Thyroid gland (tissue), 4 donors: Measurements from ENCODE around the gene ARL4D. TPM values are rescaled to one million over a fixed set of nuclear protein-coding genes. Genes with fewer than 3 reads are reported as not detected.

Experiments
- DNase-seq, 2 donors: peaks; one replicate each; pipeline ENCODE4 v3.0.0-alpha.2; 2019
- H3K27ac ChIP-seq, 3 donors: fragments of 200-600 bp; sonication (generic); 1 replicate in 2 of 3; 2 replicates in 1 of 3; pipeline ENCODE4 v1.5.1; 2016 to 2019; ENCODE audit warnings: mild to moderate bottlenecking in 1 of 3, moderate library complexity in 1 of 3
- H3K27me3 ChIP-seq: fragments of 200-600 bp; sonication (generic); one replicate; pipeline ENCODE4 v1.5.1; 2019
- H3K36me3 ChIP-seq, 2 donors: fragments of 200-600 bp; sonication (generic); one replicate each; pipeline ENCODE4 v1.5.1; 2016 to 2019
- H3K4me1 ChIP-seq, 2 donors: fragments of 200-600 bp; sonication (generic); one replicate each; pipeline ENCODE4 v1.5.1; 2017 to 2019
- H3K4me3 ChIP-seq, 3 donors: fragments of 200-600 bp; sonication (generic); replicated peaks in 1 of 3; 1 replicate in 2 of 3; 2 replicates in 1 of 3; pipeline ENCODE4 v1.5.1; 2016; ENCODE audit warnings: mild to moderate bottlenecking in 1 of 3
- H3K9me3 ChIP-seq: fragments of 200-600 bp; sonication (generic); one replicate; pipeline ENCODE4 v1.5.1; 2017
- POLR2A ChIP-seq, 2 donors: fragments of 450-650 bp; IDR thresholded peaks; one replicate each; pipeline ENCODE4 v1.6.1; 2017; ENCODE audit warnings: antibody characterized with exemption in 2 of 2, mild to moderate bottlenecking in 2 of 2, moderate library complexity in 1 of 2
- WGBS, 2 donors: methylation state at CpG; one replicate each; pipeline ENCODE4 v1.1.5; 2017; 5-methylcytosine and 5-hydroxymethylcytosine counted together
- intact Hi-C: fragments of 100-400 bp; cut with DNase I; formaldehyde crosslinking; loops from one replicate; pipeline ENCODE4 v1.15.1; 2023
- total RNA-seq, 4 donors: library from RNA; depleted of rRNA; stranded (reverse); fragments of >200 nt; gene quantifications; one replicate each; pipeline ENCODE4 v1.2.3, GENCODE V29; 2016
- TF ChIP-seq, protein P1 (sequence below), 6 experiments: fragments of 200-600 bp in 3 of 6; fragments of 450-650 bp in 3 of 6; sonication (generic) in 3 of 6; IDR thresholded peaks; one replicate each; pipeline ENCODE4 v1.5.1; 2016 to 2019; ENCODE audit warnings: antibody characterized with exemption in 6 of 6, mild to moderate bottlenecking in 2 of 6, inconsistent platforms in 1 of 6, moderate library complexity in 1 of 6

ARL4D gene
- total RNA-seq, 4 donors from 2014 or later: 32.8 to 57.4 (median 48.9) TPM

DNA sequence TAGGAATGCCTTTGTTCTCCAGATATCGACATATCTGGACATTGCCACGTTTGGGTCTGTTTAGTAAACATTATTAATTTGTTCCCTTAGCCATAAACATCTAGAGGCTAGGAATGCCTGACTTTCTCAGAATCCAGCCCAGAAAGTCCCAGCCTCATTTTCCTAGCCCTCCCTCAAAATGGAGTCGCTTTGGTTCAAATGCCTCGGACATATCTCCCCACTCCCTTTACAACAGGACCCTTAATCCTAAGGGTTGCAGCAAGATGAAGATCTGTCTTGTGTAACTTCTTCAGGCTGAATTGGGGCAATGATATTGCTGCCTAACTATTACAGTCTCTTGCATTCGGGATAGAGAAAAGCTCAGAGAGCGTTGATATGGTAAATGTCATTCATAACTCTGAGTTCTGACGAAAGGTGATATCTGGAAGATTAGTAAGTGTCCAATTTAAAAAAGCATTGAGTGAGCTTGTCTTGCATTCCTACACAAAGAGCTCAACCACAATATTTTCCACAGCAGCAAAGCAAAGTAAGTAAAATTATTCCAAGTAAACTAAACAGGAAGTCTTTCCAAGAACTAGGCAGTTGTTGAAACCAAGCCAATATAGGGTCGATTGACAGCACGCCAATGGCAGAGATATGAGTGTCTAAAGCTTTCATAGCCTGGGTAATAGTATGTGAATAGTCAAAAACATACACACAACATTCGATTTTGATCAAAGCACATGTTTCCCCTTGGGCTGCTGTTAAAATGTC, 46.0 kb upstream of the ARL4D start:
- Histone ChIP-seq H3K4me1 (no peaks in the 10 kb centered on the region), H3K27me3 (no peaks in the 10 kb centered on the region), H3K9me3 (no peaks in the 10 kb centered on the region), H3K27ac (no peak overlapping the region), H3K4me3 (no peak overlapping the region), H3K36me3 (no peaks in the 10 kb centered on the region)
- intact Hi-C loops: no loop called here
- DNase-seq: no peak
- WGBS, 2 donors: 84 to 86% methylated on average over 10 of the region's 10 CpGs
- TF ChIP-seq, protein P1, sequence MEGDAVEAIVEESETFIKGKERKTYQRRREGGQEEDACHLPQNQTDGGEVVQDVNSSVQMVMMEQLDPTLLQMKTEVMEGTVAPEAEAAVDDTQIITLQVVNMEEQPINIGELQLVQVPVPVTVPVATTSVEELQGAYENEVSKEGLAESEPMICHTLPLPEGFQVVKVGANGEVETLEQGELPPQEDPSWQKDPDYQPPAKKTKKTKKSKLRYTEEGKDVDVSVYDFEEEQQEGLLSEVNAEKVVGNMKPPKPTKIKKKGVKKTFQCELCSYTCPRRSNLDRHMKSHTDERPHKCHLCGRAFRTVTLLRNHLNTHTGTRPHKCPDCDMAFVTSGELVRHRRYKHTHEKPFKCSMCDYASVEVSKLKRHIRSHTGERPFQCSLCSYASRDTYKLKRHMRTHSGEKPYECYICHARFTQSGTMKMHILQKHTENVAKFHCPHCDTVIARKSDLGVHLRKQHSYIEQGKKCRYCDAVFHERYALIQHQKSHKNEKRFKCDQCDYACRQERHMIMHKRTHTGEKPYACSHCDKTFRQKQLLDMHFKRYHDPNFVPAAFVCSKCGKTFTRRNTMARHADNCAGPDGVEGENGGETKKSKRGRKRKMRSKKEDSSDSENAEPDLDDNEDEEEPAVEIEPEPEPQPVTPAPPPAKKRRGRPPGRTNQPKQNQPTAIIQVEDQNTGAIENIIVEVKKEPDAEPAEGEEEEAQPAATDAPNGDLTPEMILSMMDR (IDR thresholded peaks at IDR 0.05): no peak
- TF ChIP-seq POLR2A (IDR thresholded peaks at IDR 0.05): no peak

DNA sequence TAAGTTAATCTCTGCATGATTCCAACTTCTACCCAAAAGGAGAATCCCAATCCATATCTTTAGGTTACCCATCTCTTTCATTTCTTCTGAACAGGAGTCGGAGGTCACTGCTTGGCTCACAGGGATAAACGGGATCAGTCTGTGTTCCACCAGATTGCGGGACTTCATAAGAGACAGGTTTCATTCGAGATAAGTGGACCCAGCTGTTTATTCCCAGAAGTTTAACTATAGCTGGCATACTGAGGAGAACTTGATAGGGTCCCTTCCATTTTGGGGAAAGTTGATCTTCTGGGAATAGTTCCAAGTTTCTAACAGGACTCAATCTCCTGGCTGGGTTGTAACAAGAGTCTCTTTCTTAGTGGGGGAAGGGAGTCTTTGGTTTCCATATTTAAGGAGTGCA, 45.4 kb upstream of the ARL4D start:
- no peaks in the 10 kb centered on the region for H3K4me1 ChIP-seq
- intact Hi-C loops: no loop called here
- no peaks in the 10 kb centered on the region for H3K36me3 ChIP-seq
- no peaks in the 10 kb centered on the region for H3K27me3 ChIP-seq
- no peak for DNase-seq
- H3K4me3 ChIP-seq: no peak overlapping the region
- TF ChIP-seq, protein P1 (IDR thresholded peaks at IDR 0.05): no peak
- TF ChIP-seq POLR2A (IDR thresholded peaks at IDR 0.05): no peak
- no peak overlapping the region for H3K27ac ChIP-seq
- H3K9me3 ChIP-seq: no peaks in the 10 kb centered on the region
- WGBS, 2 donors: 82 to 86% methylated on average over 4 of the region's 4 CpGs

GRCh38 chr17:43354371-43354770, 44.4 kb upstream of the ARL4D start:
- no peak for TF ChIP-seq POLR2A (IDR thresholded peaks at IDR 0.05)
- TF ChIP-seq, protein P1 (IDR thresholded peaks at IDR 0.05): no peak
- Histone ChIP-seq H3K27ac (no peak overlapping the region), H3K27me3 (no peaks in the 10 kb centered on the region), H3K36me3 (no peaks in the 10 kb centered on the region), H3K4me1 (no peaks in the 10 kb centered on the region), H3K4me3 (no peak overlapping the region), H3K9me3 (no peaks in the 10 kb centered on the region)
- DNase-seq: no peak
- intact Hi-C loops: no loop called here
- WGBS, 2 donors: 100% methylated on average over 2 of the region's 2 CpGs

DNA sequence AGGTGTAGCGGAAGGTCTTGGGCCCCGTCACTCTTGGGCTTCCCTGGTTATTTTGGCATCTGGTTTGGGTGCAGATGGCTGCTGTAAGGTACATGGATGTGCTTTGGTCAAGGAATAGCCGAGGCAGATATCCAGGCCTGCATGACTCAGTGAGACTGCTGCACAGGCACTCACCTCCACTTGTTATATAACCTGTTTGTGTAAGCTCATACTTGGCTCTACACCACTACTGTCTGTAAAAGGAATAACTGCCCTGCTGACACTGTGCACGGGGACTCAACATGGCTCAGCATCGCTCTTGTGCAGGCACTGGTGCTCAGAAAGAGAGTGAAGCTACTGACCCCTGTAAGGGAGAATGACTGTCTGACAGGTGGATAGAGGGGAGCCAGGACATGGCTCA, 42.3 kb upstream of the ARL4D start:
- 86 to 91% methylated on average over 5 of the region's 5 CpGs for WGBS, 2 donors
- Histone ChIP-seq H3K9me3 (no peaks in the 10 kb centered on the region), H3K27ac (no peak overlapping the region), H3K27me3 (no peaks in the 10 kb centered on the region), H3K4me3 (no peak overlapping the region), H3K4me1 (peaks cover 0 to 6% of the 10 kb centered on the region in 2 donors), H3K36me3 (no peaks in the 10 kb centered on the region)
- intact Hi-C loops: no loop called here
- no peak for TF ChIP-seq POLR2A (IDR thresholded peaks at IDR 0.05)
- TF ChIP-seq, protein P1 (IDR thresholded peaks at IDR 0.05): no peak
- no peak for DNase-seq

DNA sequence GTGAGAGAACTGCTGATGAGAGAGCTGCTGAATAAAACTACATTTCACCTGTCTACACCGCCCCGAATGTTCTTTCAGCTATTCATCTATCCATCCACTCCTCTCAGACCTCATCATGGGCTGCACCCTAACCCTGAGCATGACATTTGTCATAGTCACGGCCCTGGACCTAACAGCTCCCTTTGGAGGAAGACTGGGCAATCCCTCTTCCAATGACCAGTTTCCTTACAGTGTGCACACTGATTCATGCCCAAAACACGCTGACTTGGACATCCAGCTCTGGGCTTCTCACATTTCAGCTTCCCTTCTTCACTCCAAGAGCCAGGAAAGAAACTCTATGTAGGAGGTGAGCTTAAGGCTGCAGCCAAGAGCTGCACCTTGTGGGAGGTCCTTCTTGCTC, 41.8 kb upstream of the ARL4D start:
- 88 to 91% methylated on average over 4 of the region's 4 CpGs for WGBS, 2 donors
- Histone ChIP-seq H3K4me1 (peaks cover 0 to 7% of the 10 kb centered on the region in 2 donors), H3K36me3 (no peaks in the 10 kb centered on the region), H3K4me3 (no peak overlapping the region), H3K9me3 (no peaks in the 10 kb centered on the region), H3K27me3 (no peaks in the 10 kb centered on the region), H3K27ac (no peak overlapping the region)
- DNase-seq: no peak
- TF ChIP-seq, protein P1 (IDR thresholded peaks at IDR 0.05): no peak
- intact Hi-C loops: no loop called here
